GM12878 (cell line): ENCODE measurements around the gene TRPM3. TPM values are rescaled to one million over a fixed set of nuclear protein-coding genes. Genes with fewer than 3 reads are reported as not detected.

Experiments used
- CUX1 ChIP-seq: IDR thresholded peaks from 2 replicates; pipeline ENCODE4 v1.6.1; 2012; ENCODE audit warnings: improper control_type of control experiment, low read depth, low read length; ENCODE audit not compliant: insufficient replicate concordance
- ESRRA ChIP-seq: IDR thresholded peaks from 2 replicates; pipeline ENCODE4 v1.6.1; 2012; ENCODE audit warnings: mild to moderate bottlenecking, low read length, improper control_type of control experiment
- FOXK2 ChIP-seq: fragments of 450-650 bp; IDR thresholded peaks from 2 replicates; pipeline ENCODE4 v1.6.1; 2017; ENCODE audit warnings: mild to moderate bottlenecking, moderate library complexity
- LARP7 ChIP-seq: fragments of 450-650 bp; IDR thresholded peaks from 2 replicates; pipeline ENCODE4 v1.6.1; 2017; ENCODE audit warnings: mild to moderate bottlenecking
- PBX3 ChIP-seq: IDR thresholded peaks from 2 replicates; pipeline ENCODE4 v1.6.1; 2011; ENCODE audit warnings: mild to moderate bottlenecking, low read depth, low read length, moderate library complexity; ENCODE audit not compliant: insufficient replicate concordance
- RCOR1 ChIP-seq: conservative IDR thresholded peaks from 2 replicates; pipeline ENCODE4 v1.6.1; 2012; ENCODE audit warnings: low read depth, low read length, improper control_type of control experiment
- USF1 ChIP-seq: IDR thresholded peaks from 2 replicates; pipeline ENCODE4 v1.6.1; 2011; ENCODE audit warnings: borderline replicate concordance, low read depth, mild to moderate bottlenecking, moderate library complexity, mixed read lengths, low read length; ENCODE audit not compliant: insufficient read depth; ENCODE audit errors: extremely low read length
- ZNF384 ChIP-seq: IDR thresholded peaks from 2 replicates; pipeline ENCODE4 v1.6.1; 2012; ENCODE audit warnings: low read depth, mild to moderate bottlenecking, low read length, improper control_type of control experiment, borderline replicate concordance
- ZNF592 ChIP-seq: fragments of 450-650 bp; IDR thresholded peaks from 2 replicates; pipeline ENCODE4 v1.6.1; 2017; ENCODE audit warnings: mild to moderate bottlenecking, moderate library complexity
- ZNF622 ChIP-seq: fragments of 450-650 bp; IDR thresholded peaks from 2 replicates; pipeline ENCODE4 v1.6.1; 2017; ENCODE audit warnings: mild to moderate bottlenecking, inconsistent platforms
- ZSCAN29 ChIP-seq: fragments of 450-650 bp; IDR thresholded peaks from 2 replicates; pipeline ENCODE4 v1.6.1; 2017; ENCODE audit warnings: mild to moderate bottlenecking, moderate library complexity
- polyA plus RNA-seq, 11 experiments: library from polyadenylated mRNA; depleted of rRNA in 4 of 11; unstranded in 6 of 11; stranded (reverse) in 5 of 11; fragments of >200 nt; fragmentation: Nextera tagmentation in 4 of 11; fragmentation: Illumina TruSeq in 1 of 11; extraction: Ambion mirVana in 4 of 11; extraction: Trizol in 1 of 11; gene quantifications; 1 replicate in 1 of 11; 2 replicates in 10 of 11; pipeline versions ENCODE4 v1.2.1 to v1.2.3, GENCODE V29; 2011 to 2016; ENCODE audit warnings: inconsistent platforms in 2 of 11, missing spikeins in 2 of 11, low read depth in 1 of 11
- total RNA-seq, 4 experiments: library from RNA; depleted of rRNA in 3 of 4; stranded (reverse); fragments of >200 nt in 3 of 4; fragmentation: Illumina TruSeq in 1 of 4; extraction: Trizol in 1 of 4; gene quantifications; 2 replicates each; pipeline versions ENCODE4 v1.2.1 to v1.2.3, GENCODE V29; 2013 to 2021
- TF ChIP-seq, protein P1 (sequence below): fragments of 450-650 bp; IDR thresholded peaks from 2 replicates; pipeline ENCODE4 v1.6.1; 2018; ENCODE audit warnings: borderline replicate concordance, mild to moderate bottlenecking; ENCODE audit not compliant: partially characterized antibody

Gene TRPM3
- total and polyA plus RNA-seq, 10 of the 15 experiments (the other 5 are each of a cell fraction or from before 2014, with no cell fraction given): not detected

DNA sequence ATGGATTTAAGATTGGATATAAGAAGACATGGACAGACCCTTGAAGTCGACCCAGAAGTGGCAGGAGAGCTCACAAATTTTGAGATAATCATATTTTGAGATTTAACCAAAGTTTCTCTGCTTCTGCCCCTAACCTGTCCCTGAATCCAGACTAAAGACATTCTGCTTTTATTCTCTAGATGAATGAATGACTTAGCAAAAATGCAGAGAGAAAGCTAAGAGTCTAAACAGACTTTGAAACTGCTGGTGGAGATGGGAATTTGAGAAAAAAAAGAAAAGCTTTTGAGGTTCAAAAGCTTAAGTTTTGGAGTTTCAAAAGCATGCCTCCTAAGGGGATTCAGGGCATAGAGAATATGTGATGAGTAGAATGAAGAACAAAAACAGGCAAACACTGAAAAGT, 621.8 kb downstream of the TRPM3 start (continued):
- no peak for TF ChIP-seq CUX1
- TF ChIP-seq LARP7: no peak
- no peak for TF ChIP-seq ZNF384
- no peak for TF ChIP-seq FOXK2
- TF ChIP-seq ZSCAN29: no peak
- TF ChIP-seq ESRRA: no peak
- TF ChIP-seq RCOR1: no peak
- TF ChIP-seq ZNF592: no peak
- no peak for TF ChIP-seq USF1
- no peak for TF ChIP-seq ZNF622
- no peak for TF ChIP-seq PBX3
- TF ChIP-seq, protein P1, sequence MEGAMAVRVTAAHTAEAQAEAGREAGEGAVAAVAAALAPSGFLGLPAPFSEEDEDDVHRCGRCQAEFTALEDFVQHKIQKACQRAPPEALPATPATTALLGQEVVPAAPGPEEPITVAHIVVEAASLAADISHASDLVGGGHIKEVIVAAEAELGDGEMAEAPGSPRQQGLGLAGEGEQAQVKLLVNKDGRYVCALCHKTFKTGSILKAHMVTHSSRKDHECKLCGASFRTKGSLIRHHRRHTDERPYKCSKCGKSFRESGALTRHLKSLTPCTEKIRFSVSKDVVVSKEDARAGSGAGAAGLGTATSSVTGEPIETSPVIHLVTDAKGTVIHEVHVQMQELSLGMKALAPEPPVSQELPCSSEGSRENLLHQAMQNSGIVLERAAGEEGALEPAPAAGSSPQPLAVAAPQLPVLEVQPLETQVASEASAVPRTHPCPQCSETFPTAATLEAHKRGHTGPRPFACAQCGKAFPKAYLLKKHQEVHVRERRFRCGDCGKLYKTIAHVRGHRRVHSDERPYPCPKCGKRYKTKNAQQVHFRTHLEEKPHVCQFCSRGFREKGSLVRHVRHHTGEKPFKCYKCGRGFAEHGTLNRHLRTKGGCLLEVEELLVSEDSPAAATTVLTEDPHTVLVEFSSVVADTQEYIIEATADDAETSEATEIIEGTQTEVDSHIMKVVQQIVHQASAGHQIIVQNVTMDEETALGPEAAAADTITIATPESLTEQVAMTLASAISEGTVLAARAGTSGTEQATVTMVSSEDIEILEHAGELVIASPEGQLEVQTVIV: no peak
